A172 (cell line): ENCODE results near the gene MAD1L1. TPM values are rescaled to one million over a fixed set of nuclear protein-coding genes. Genes with fewer than 3 reads are reported as not detected.
A peak's percentile ranks its signal among the peaks of the same experiment; 100 is the strongest.

Experiments used
- DNase-seq: peaks from one replicate; pipeline ENCODE4 v3.0.0-alpha.2; 2015; ENCODE audit warnings: low spot score
- total RNA-seq: library from RNA; depleted of rRNA; stranded (reverse); fragments of >200 nt; shearing (Covaris generic); gene quantifications from 2 replicates; pipeline ENCODE4 v1.2.3, GENCODE V29; 2014

Gene MAD1L1
- total RNA-seq, 1 experiment from 2014 or later: 127 TPM

- DNase-seq: no peak
Observed at GRCh38 chr7:1944619-1945210, 288.0 kb downstream of the MAD1L1 start.

- DNase-seq: no peak
Observed at GRCh38 chr7:1943933-1944618, 288.7 kb downstream of the MAD1L1 start.

- no peak for DNase-seq
Observed at GRCh38 chr7:1943326-1943725, 289.4 kb downstream of the MAD1L1 start.

- no peak for DNase-seq
Observed at GRCh38 chr7:1942941-1943289, 289.8 kb downstream of the MAD1L1 start.

GRCh38 chr7:1942243-1942940, 290.4 kb downstream of the MAD1L1 start:
- DNase-seq: no peak

GRCh38 chr7:1941464-1942242, 291.1 kb downstream of the MAD1L1 start:
- peak; percentile 28 for DNase-seq

GRCh38 chr7:1940863-1941262, 291.9 kb downstream of the MAD1L1 start:
- DNase-seq: no peak

- DNase-seq: peak; percentile 97
Observed at GRCh38 chr7:1940402-1940786, 292.4 kb downstream of the MAD1L1 start.

GRCh38 chr7:1939434-1940401, 293.0 kb downstream of the MAD1L1 start:
- peak; percentile 47 for DNase-seq

GRCh38 chr7:1938788-1939433, 293.8 kb downstream of the MAD1L1 start:
- no peak for DNase-seq

- peak; percentile 26 for DNase-seq
Observed at GRCh38 chr7:1937252-1937605, 295.5 kb downstream of the MAD1L1 start.

- no peak for DNase-seq
Observed at GRCh38 chr7:1936531-1937251, 296.1 kb downstream of the MAD1L1 start.

GRCh38 chr7:1936006-1936310, 296.8 kb downstream of the MAD1L1 start:
- no peak for DNase-seq

GRCh38 chr7:1935176-1936005, 297.4 kb downstream of the MAD1L1 start:
- no peak for DNase-seq

- DNase-seq: no peak
Observed at GRCh38 chr7:1934756-1935155, 298.0 kb downstream of the MAD1L1 start.

GRCh38 chr7:1934017-1934416, 298.7 kb downstream of the MAD1L1 start:
- no peak for DNase-seq

- no peak for DNase-seq
Observed at GRCh38 chr7:1933066-1933750, 299.5 kb downstream of the MAD1L1 start.

GRCh38 chr7:1931951-1932270, 300.8 kb downstream of the MAD1L1 start:
- DNase-seq: no peak
